ENCODE data around the gene GALNT13. TPM values are rescaled to one million over a fixed set of nuclear protein-coding genes. Genes with fewer than 3 reads are reported as not detected.

Gene GALNT13
- total and polyA plus RNA-seq, 2 of the 13 experiments (the other 11 are each of a cell fraction or from before 2014, with no cell fraction given): 1.3 to 5.0 TPM

DNA sequence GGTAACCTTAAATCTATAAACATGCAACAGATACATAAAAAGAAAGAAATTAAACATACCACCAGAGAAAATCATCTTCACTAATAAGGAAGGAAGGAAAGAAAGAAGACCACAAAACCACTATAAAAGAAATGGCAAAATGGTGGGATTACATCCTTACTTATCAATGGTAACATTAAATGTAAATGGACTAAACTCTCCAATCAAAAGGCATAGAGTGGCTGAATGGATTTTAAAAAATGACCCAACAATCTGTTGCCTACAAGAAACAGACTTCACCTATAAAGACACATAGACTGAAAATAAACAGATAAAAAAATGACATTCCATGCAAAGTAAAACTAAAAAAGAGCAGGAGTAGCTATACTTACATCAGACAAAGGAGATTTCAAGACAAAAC, 195.4 kb downstream of the GALNT13 start (continued):
- TF ChIP-seq ETV5 (CRISPR knock-in tag; IDR thresholded peaks at IDR 0.05; ENCODE audit: borderline replicate concordance) (no peak), ZBTB7A (CRISPR knock-in tag; IDR thresholded peaks at IDR 0.05) (no peak)

DNA sequence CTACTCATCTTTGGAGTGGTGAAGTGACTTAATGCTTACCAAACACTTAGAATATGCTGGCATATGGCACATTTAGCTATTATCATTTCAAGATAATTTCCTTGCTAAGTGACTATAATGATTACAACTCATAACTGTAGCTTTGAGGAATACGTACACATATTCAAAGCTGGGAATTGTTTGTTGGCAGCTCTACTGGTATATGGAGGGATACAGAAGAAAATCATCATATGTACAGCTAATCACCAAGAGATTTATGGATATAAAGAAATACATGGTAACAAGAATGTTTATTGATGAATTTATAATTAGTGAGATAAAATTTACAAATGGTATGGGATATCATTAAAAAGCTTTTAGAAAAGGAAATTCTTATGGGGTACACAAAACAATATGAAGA, 207.2 kb downstream of the GALNT13 start:
- POLR2A ChIA-PET: no interaction called here
- H3K9ac ChIP-seq (ENCODE audit: insufficient read depth, low read depth, low read length): no peak overlapping the region
- H3K9me3 ChIP-seq (ENCODE audit: low read length): no peaks in the 10 kb centered on the region
- H3K36me3 ChIP-seq (replicated peaks in 1 of 2; ENCODE audit: control insufficient read depth in 1 of 2, insufficient read depth in 2 of 2, low read length in 2 of 2): no peaks in the 10 kb centered on the region
- H3K27me3 ChIP-seq (ENCODE audit: control insufficient read depth in 1 of 2, insufficient read depth in 2 of 2, low read length in 2 of 2): no peaks in the 10 kb centered on the region
- H3K27ac ChIP-seq (ENCODE audit: extremely low read length, insufficient read depth, low read length): no peak overlapping the region
- intact Hi-C loops (cut with micrococcal nuclease; ENCODE audit: unreplicated experiment): no loop called here
- H3K4me1 ChIP-seq (ENCODE audit: insufficient read depth, low read length): no peaks in the 10 kb centered on the region
- no peak overlapping the region for H3K4me3 ChIP-seq (replicated peaks in 1 of 3; ENCODE audit: insufficient read depth in 1 of 3, low read depth in 2 of 3, low read length in 3 of 3)
- CTCF ChIA-PET (ENCODE audit: low intra/inter-chr PET ratio, low total read pairs): no interaction called here
- FAIRE-seq (no peak), DNase-seq (ENCODE audit: low spot score) (no peak), ATAC-seq (no peak)
- 8% methylated on average over 1 of the region's 1 CpG for WGBS (ENCODE audit: low lambda C conversion rate)
- BruUV-seq (replicated peaks): no TSS peak
- H3K79me2 ChIP-seq (ENCODE audit: insufficient read depth, low read length): no peaks in the 10 kb centered on the region
- H3K4me2 ChIP-seq (ENCODE audit: low read depth, low read length): no peak overlapping the region
- in situ Hi-C loops (cut with HindIII; ENCODE audit: extremely low pct_ligation_motif_present, low pct_unique_long_range_greater_than_20kb): no loop called here
- no peaks in the 10 kb centered on the region for H4K20me1 ChIP-seq (ENCODE audit: insufficient read depth, low read length)
- TF ChIP-seq NFE2L1 (CRISPR knock-in tag; IDR thresholded peaks at IDR 0.05; ENCODE audit: borderline replicate concordance) (no peak), NFYC (CRISPR knock-in tag; IDR thresholded peaks at IDR 0.05) (no peak), ARID2 (CRISPR knock-in tag; IDR thresholded peaks at IDR 0.05; ENCODE audit: borderline replicate concordance) (no peak), RFXANK (CRISPR knock-in tag; IDR thresholded peaks at IDR 0.05) (no peak), DR1 (CRISPR knock-in tag; IDR thresholded peaks at IDR 0.05) (no peak), ZNF274 (CRISPR knock-in tag; IDR thresholded peaks at IDR 0.05) (no peak)
- H2AFZ ChIP-seq (ENCODE audit: low read length): no peak overlapping the region

DNA sequence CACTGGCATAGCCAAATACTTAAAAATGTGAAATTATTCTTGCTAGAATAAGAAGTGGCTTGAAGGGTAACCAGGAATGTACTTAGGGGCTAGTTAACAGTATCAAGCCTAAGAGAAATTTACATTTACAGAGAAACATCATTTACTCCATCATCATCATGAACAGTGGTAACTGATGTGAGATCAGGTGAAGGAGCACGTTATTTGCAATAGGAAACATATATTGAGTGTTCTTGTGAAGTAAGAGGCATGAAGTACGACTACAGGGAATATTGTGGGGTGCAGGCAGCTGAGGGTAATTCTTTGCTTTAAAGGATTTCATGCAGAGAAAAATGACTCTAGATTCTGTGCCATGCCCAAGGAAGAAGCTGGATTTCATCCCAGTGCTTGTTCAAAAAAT, 220.8 kb downstream of the GALNT13 start:
- in situ Hi-C loops (cut with HindIII; ENCODE audit: extremely low pct_ligation_motif_present, low pct_unique_long_range_greater_than_20kb): no loop called here
- no peak overlapping the region for H3K27ac ChIP-seq (ENCODE audit: extremely low read length, insufficient read depth, low read length)
- H2AFZ ChIP-seq (ENCODE audit: low read length): no peak overlapping the region
- no peak overlapping the region for H3K4me2 ChIP-seq (ENCODE audit: low read depth, low read length)
- no peaks in the 10 kb centered on the region for H3K27me3 ChIP-seq (ENCODE audit: control insufficient read depth in 1 of 2, insufficient read depth in 2 of 2, low read length in 2 of 2)
- TF ChIP-seq ADNP (CRISPR knock-in tag; IDR thresholded peaks at IDR 0.05) (no peak), ZFP1 (CRISPR knock-in tag; IDR thresholded peaks at IDR 0.05) (no peak), PPARG (CRISPR knock-in tag; conservative IDR thresholded peaks at IDR 0.05) (no peak), HNF4A (CRISPR knock-in tag; IDR thresholded peaks at IDR 0.05) (no peak), RNF2 (conservative IDR thresholded peaks at IDR 0.05; ENCODE audit: low read depth) (no peak), CAMTA2 (CRISPR knock-in tag; IDR thresholded peaks at IDR 0.05; ENCODE audit: borderline replicate concordance) (no peak), ZNF20 (CRISPR knock-in tag; IDR thresholded peaks at IDR 0.05) (no peak), GFI1 (CRISPR knock-in tag; IDR thresholded peaks at IDR 0.05; ENCODE audit: borderline replicate concordance) (no peak), ZNF749 (CRISPR knock-in tag; IDR thresholded peaks at IDR 0.05; ENCODE audit: borderline replicate concordance) (no peak)
- TF ChIP-seq, protein P1, sequence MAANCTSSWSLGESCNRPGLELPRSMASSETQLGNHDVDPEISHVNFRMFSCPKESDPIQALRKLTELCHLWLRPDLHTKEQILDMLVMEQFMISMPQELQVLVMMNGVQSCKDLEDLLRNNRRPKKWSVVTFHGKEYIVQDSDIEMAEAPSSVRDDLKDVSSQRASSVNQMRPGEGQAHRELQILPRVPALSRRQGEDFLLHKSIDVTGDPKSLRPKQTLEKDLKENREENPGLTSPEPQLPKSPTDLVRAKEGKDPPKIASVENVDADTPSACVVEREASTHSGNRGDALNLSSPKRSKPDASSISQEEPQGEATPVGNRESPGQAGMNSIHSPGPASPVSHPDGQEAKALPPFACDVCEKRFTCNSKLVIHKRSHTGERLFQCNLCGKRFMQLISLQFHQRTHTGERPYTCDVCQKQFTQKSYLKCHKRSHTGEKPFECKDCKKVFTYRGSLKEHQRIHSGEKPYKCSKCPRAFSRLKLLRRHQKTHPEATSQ (CRISPR knock-in tag; IDR thresholded peaks at IDR 0.05; ENCODE audit: borderline replicate concordance): no peak
- H3K9ac ChIP-seq (ENCODE audit: insufficient read depth, low read depth, low read length): no peak overlapping the region
- 5% methylated on average over 2 of the region's 2 CpGs for WGBS (ENCODE audit: low lambda C conversion rate)
- no peaks in the 10 kb centered on the region for H3K4me1 ChIP-seq (ENCODE audit: insufficient read depth, low read length)
- no TSS peak for BruUV-seq (replicated peaks)
- H3K79me2 ChIP-seq (ENCODE audit: insufficient read depth, low read length): no peaks in the 10 kb centered on the region
- FAIRE-seq (no peak), ATAC-seq (no peak), DNase-seq (ENCODE audit: low spot score) (no peak)
- intact Hi-C loops (cut with micrococcal nuclease; ENCODE audit: unreplicated experiment): no loop called here
- no peak overlapping the region for H3K4me3 ChIP-seq (replicated peaks in 1 of 3; ENCODE audit: insufficient read depth in 1 of 3, low read depth in 2 of 3, low read length in 3 of 3)
- no peaks in the 10 kb centered on the region for H4K20me1 ChIP-seq (ENCODE audit: insufficient read depth, low read length)
- H3K9me3 ChIP-seq (ENCODE audit: low read length): no peaks in the 10 kb centered on the region
- no peaks in the 10 kb centered on the region for H3K36me3 ChIP-seq (replicated peaks in 1 of 2; ENCODE audit: control insufficient read depth in 1 of 2, insufficient read depth in 2 of 2, low read length in 2 of 2)
- ChIA-PET CTCF (ENCODE audit: low intra/inter-chr PET ratio, low total read pairs) (no interaction called here), POLR2A (no interaction called here)
